ENCODE results near the gene DPYSL5. TPM values are rescaled to one million over a fixed set of nuclear protein-coding genes. Genes with fewer than 3 reads are reported as not detected.

The DPYSL5 gene
- polyA plus RNA-seq, 2 of the 4 experiments (the other 2 are of a cell fraction) = 2.5 to 8.2 TPM

DNA sequence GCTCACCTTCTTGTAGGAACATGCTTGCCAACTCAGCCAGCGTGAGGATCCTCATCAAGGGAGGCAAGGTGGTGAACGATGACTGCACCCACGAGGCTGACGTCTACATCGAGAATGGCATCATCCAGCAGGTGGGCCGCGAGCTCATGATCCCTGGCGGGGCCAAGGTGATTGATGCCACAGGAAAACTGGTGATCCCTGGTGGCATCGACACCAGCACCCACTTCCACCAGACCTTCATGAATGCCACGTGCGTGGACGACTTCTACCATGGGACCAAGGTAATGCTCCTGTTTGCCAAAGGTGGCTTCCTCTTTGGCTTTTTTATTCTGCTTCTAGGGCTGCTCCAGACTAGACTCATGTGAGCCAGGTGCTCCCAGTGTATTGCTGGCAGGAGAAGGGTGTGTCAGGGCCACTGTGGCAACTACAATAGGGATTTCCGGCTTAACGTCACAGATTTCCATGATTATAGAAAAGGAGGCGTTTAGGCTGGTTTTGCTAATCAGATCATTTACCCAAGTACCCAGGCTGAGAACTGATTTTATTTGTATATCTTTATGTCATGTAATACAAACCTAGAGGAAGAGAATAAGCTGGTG lies 50.6 kb downstream of the DPYSL5 start (continued):
- TF ChIP-seq MAFK (IDR thresholded peaks at IDR 0.05; ENCODE audit: partially characterized antibody) (no peak), NR3C1 (IDR thresholded peaks at IDR 0.05) (no peak), FOSB (CRISPR knock-in tag; IDR thresholded peaks at IDR 0.05) (no peak), HOXB5 (CRISPR knock-in tag; IDR thresholded peaks at IDR 0.05) (no peak), ZNF302 (CRISPR knock-in tag; IDR thresholded peaks at IDR 0.05) (no peak)
- TF ChIP-seq, protein P1, sequence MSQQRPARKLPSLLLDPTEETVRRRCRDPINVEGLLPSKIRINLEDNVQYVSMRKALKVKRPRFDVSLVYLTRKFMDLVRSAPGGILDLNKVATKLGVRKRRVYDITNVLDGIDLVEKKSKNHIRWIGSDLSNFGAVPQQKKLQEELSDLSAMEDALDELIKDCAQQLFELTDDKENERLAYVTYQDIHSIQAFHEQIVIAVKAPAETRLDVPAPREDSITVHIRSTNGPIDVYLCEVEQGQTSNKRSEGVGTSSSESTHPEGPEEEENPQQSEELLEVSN (IDR thresholded peaks at IDR 0.05; ENCODE audit: borderline replicate concordance, low read depth) = no peak

DNA sequence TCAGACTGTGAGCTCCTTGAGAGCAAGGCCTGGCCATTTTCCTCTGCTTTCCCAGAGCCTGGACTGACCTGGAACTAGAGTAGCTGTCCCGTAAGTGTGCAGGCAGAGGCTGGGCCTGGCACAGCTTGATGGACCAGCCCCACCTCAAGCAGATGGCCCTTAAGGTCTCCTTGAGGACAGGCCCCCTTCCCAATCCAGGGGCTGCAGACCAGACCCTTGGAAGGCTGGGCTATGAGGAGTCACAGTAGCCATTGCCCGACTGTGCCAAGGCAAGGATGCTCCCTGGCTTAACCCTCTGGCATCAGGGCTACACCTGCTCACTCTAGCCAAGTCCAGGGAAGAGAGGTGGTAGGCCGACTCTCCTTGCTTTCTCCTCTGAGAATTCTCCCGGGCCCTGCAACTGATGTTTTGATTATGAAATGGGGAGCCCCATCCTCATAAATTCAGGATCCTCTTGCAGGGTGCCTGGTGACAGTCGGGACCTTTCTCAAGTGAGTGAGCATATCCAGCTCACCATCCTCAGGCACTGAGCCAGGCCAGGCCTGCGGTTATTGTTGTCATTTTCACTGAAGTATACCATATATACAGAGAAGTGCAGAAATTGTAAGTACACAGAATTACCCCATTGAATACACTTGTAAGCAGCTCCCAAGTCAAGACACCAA lies 51.7 kb downstream of the DPYSL5 start:
- TF ChIP-seq JUNB (IDR thresholded peaks at IDR 0.05) (no peak), FOXS1 (CRISPR knock-in tag; IDR thresholded peaks at IDR 0.05) (no peak), CBX8 (IDR thresholded peaks at IDR 0.05) (no peak), RARB (CRISPR knock-in tag; IDR thresholded peaks at IDR 0.05) (no peak), MAZ (IDR thresholded peaks at IDR 0.05; ENCODE audit: borderline replicate concordance, low read depth, low read length) (no peak), TP53 (CRISPR knock-in tag; IDR thresholded peaks at IDR 0.05) (no peak), HDAC2 (IDR thresholded peaks at IDR 0.05) (no peak), ZNF302 (CRISPR knock-in tag; IDR thresholded peaks at IDR 0.05) (no peak)
- TF ChIP-seq, protein P2, sequence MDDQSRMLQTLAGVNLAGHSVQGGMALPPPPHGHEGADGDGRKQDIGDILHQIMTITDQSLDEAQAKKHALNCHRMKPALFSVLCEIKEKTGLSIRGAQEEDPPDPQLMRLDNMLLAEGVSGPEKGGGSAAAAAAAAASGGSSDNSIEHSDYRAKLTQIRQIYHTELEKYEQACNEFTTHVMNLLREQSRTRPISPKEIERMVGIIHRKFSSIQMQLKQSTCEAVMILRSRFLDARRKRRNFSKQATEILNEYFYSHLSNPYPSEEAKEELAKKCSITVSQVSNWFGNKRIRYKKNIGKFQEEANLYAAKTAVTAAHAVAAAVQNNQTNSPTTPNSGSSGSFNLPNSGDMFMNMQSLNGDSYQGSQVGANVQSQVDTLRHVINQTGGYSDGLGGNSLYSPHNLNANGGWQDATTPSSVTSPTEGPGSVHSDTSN (IDR thresholded peaks at IDR 0.05) = no peak
- TF ChIP-seq, protein P3, sequence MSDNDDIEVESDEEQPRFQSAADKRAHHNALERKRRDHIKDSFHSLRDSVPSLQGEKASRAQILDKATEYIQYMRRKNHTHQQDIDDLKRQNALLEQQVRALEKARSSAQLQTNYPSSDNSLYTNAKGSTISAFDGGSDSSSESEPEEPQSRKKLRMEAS (IDR thresholded peaks at IDR 0.05) = no peak
- TF ChIP-seq, protein P4, sequence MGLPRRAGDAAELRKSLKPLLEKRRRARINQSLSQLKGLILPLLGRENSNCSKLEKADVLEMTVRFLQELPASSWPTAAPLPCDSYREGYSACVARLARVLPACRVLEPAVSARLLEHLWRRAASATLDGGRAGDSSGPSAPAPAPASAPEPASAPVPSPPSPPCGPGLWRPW (IDR thresholded peaks at IDR 0.05) = no peak
- H3K4me3 ChIP-seq = no peak overlapping the region
- no peak overlapping the region for H3K4me2 ChIP-seq
- DNase-seq (ENCODE audit: low read depth in 1 of 2, low spot score in 1 of 2) (no peak), ATAC-seq (no peak), FAIRE-seq (no peak)
- no peak overlapping the region for H3K27ac ChIP-seq
- 64% methylated on average over 6 of the region's 6 CpGs for WGBS (ENCODE audit: missing lambda C conversion rate)
- no peaks in the 10 kb centered on the region for H3K4me1 ChIP-seq
- H3K9me3 ChIP-seq = peaks cover 19% of the 10 kb centered on the region; the same call in 2 of the 3 replicates
- ChIA-PET CTCF (interaction anchor here (0.6 to 4.0 kb wide), 13 partner anchors 8 to 118 kb away, joined by 3 to 21 read pairs (median 4); no protein-coding TSS in a partner anchor), POLR2A (no interaction called here)

DNA sequence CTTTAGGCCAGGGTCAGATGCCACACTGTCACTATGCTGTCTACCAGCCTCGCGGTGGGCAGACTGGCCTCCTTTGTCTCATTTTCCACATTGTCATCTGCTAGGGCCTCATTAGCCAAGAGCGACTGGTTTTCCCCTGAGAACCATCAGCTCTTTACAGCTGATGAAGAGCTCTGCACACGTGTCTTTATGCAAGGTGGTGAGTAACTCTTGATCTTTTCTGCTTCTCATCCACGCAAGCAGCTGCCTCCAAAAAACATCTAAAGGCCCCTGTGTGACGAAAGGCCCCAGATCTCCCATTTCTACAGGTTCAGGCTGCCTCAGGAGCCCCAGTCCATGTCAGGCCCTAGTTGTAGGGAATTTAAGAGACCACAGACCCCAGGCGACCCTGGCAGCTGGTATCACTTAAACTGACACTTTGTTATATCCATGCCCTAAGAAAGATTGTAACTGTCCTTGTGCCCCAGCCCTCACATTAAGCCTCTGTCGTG lies 52.9 kb downstream of the DPYSL5 start:
- no peak overlapping the region for H3K4me3 ChIP-seq
- TF ChIP-seq HDAC2 (IDR thresholded peaks at IDR 0.05) (no peak), TP53 (CRISPR knock-in tag; IDR thresholded peaks at IDR 0.05) (no peak), SMC3 (IDR thresholded peaks at IDR 0.05) (no peak), HEYL (CRISPR knock-in tag; IDR thresholded peaks at IDR 0.05) (no peak), NR3C1 (IDR thresholded peaks at IDR 0.05) (no peak), EHMT2 (IDR thresholded peaks at IDR 0.05; ENCODE audit: low read depth) (no peak), RNF2 (IDR thresholded peaks at IDR 0.05; ENCODE audit: borderline replicate concordance, low read depth) (no peak)
- peaks cover 9% of the 10 kb centered on the region; the same call in 2 of the 3 replicates for H3K9me3 ChIP-seq
- no peak overlapping the region for H3K27ac ChIP-seq
- H3K4me2 ChIP-seq = no peak overlapping the region
- POLR2A ChIA-PET = no interaction called here
- ATAC-seq = no peak
- CTCF ChIA-PET = interaction anchor here (1.4 to 4.0 kb wide), 3 partner anchors 11 to 117 kb away, joined by 3 to 21 read pairs (median 3); no protein-coding TSS in a partner anchor
- DNase-seq (ENCODE audit: low read depth in 1 of 2, low spot score in 1 of 2) = no peak
- FAIRE-seq = no peak
- H3K4me1 ChIP-seq = no peaks in the 10 kb centered on the region
- WGBS (ENCODE audit: missing lambda C conversion rate) = 79% methylated on average over 8 of the region's 8 CpGs

Data from A549 (cell line).